OCI-LY1 (cell line): ENCODE results near the gene SARM1.

ENCODE experiments used
- EZH2 ChIP-seq: fragments of 200-600 bp; sonication (generic), shearing (Covaris generic); IDR thresholded peaks from 2 replicates; pipeline ENCODE4 v1.8.0; 2017; ENCODE audit warnings: borderline replicate concordance, mixed run types, mild to moderate bottlenecking, antibody characterized with exemption, low read length, moderate library complexity, mixed read lengths
- TF ChIP-seq, protein P1 (sequence below): fragments of 200-600 bp; sonication (generic), shearing (Covaris generic); IDR thresholded peaks from 2 replicates; pipeline ENCODE4 v1.5.1; 2017; ENCODE audit warnings: mild to moderate bottlenecking, antibody characterized with exemption, low read length, moderate library complexity, mixed read lengths

DNA sequence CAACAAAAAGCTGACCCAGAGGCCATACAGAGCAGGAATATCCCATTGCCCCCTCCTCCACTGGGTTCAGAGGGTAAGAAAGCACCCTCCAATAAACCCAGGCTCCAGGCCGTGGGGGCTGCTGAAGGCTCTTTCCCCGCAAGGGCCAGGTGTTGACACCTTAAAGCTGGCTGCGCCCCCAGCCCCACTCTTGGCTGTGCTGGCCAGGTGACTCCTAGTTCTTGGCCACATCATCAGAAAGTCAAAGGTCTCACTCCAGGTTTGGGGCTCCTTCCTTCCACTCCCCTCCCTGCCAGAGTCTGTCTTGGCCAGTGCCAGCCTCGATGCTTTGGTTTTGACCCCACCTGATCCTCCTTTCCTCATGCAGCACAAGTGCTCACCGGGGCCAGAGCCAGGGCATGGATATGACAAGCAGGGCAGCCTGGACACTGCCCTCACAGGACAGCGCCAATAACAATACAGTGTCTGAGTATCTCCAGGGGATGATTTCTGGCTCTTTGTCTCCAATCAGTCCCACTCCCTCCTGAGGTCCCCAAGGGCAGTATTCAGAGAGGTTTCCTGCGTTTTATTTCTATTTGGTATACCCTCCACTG is 26.3 kb downstream of the SARM1 start:
- TF ChIP-seq, protein P1, sequence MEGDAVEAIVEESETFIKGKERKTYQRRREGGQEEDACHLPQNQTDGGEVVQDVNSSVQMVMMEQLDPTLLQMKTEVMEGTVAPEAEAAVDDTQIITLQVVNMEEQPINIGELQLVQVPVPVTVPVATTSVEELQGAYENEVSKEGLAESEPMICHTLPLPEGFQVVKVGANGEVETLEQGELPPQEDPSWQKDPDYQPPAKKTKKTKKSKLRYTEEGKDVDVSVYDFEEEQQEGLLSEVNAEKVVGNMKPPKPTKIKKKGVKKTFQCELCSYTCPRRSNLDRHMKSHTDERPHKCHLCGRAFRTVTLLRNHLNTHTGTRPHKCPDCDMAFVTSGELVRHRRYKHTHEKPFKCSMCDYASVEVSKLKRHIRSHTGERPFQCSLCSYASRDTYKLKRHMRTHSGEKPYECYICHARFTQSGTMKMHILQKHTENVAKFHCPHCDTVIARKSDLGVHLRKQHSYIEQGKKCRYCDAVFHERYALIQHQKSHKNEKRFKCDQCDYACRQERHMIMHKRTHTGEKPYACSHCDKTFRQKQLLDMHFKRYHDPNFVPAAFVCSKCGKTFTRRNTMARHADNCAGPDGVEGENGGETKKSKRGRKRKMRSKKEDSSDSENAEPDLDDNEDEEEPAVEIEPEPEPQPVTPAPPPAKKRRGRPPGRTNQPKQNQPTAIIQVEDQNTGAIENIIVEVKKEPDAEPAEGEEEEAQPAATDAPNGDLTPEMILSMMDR, result no peak
- no peak for TF ChIP-seq EZH2
